ENCODE results near the gene NAGPA. TPM values are rescaled to one million over a fixed set of nuclear protein-coding genes. Genes with fewer than 3 reads are reported as not detected.

NAGPA gene
- total and polyA plus RNA-seq, 10 of the 15 experiments (the other 5 are each of a cell fraction or from before 2014, with no cell fraction given), result 0.03 to 11.6 (median 6.6) TPM

DNA sequence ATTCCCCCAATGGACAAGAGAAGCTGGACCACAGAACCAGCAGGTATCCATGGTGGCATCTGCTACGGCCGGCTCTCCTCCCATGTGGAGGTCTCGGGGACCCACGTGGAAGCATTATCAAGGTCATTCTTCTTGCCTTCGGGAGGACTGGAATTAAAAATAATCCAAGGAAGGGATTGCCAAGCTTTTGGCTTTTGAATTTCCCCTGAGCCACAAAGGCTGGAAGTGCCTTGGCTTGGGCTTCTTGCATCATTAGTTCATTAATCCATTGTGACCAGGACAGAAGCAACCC lies 16.1 kb downstream of the NAGPA start:
- POLR2A ChIA-PET, result no interaction called here

GRCh38 chr16:5016967-5017677 lies 16.6 kb downstream of the NAGPA start:
- H3K27ac ChIP-seq (ENCODE audit: control insufficient read depth, insufficient read depth), result no peak overlapping the region
- no peak for TF ChIP-seq IRF3 (IDR thresholded peaks at IDR 0.05)
- no peaks in the 10 kb centered on the region for H3K9me3 ChIP-seq (replicated peaks; ENCODE audit: control insufficient read depth, insufficient read depth, low read length)
- DNase-seq (ENCODE audit: low read depth, low spot score) (no peak), FAIRE-seq (no peak), ATAC-seq (no peak)
- WGBS (ENCODE audit: insufficient coverage, insufficient replicate concordance, low lambda C conversion rate, missing lambda C conversion rate), result 3% methylated on average over 6 of the region's 6 CpGs
- H3K4me3 ChIP-seq, result no peak overlapping the region
- intact Hi-C loops (cut with micrococcal nuclease; ENCODE audit: unreplicated experiment) (no loop called here), in situ Hi-C loops (cut with MboI) (no loop called here)
- H2AFZ ChIP-seq (ENCODE audit: control insufficient read depth, low read depth, low read length), result no peak overlapping the region
- H3K4me2 ChIP-seq (ENCODE audit: control insufficient read depth, insufficient read depth), result no peak overlapping the region
- H3K4me1 ChIP-seq (ENCODE audit: control insufficient read depth, insufficient read depth, low read length), result no peaks in the 10 kb centered on the region
- CTCF ChIA-PET, result no interaction called here
- no peak overlapping the region for H3K9ac ChIP-seq (ENCODE audit: control insufficient read depth, insufficient read depth, low read length)
- no TSS peak for BruUV-seq (replicated peaks)
- no peaks in the 10 kb centered on the region for H4K20me1 ChIP-seq (ENCODE audit: control insufficient read depth, insufficient read depth)
- H3K36me3 ChIP-seq (ENCODE audit: control insufficient read depth in 2 of 2, insufficient read depth in 2 of 2, low read length in 1 of 2), result no peaks in the 10 kb centered on the region
- SMC1A ChIA-PET (ENCODE audit: uncharacterized antibody, unreplicated experiment), result no interaction called here
- H3K79me2 ChIP-seq (ENCODE audit: control insufficient read depth, insufficient read depth, low read length), result no peaks in the 10 kb centered on the region
- RAD21 ChIA-PET (ENCODE audit: unreplicated experiment), result no interaction called here
- no peaks in the 10 kb centered on the region; a peak in 1 of 4 replicates for H3K27me3 ChIP-seq (replicated peaks in 1 of 2; ENCODE audit: control insufficient read depth in 2 of 2, insufficient read depth in 2 of 2, low read length in 1 of 2)
- POLR2A ChIA-PET, result no interaction called here

More for the DNA sequence above, 16.1 kb downstream of the NAGPA start:
- H3K4me3 ChIP-seq, result no peak overlapping the region
- ATAC-seq, result no peak
- H2AFZ ChIP-seq (ENCODE audit: control insufficient read depth, low read depth, low read length), result no peak overlapping the region
- H3K36me3 ChIP-seq (ENCODE audit: control insufficient read depth in 2 of 2, insufficient read depth in 2 of 2, low read length in 1 of 2), result no peaks in the 10 kb centered on the region
- H3K4me1 ChIP-seq (ENCODE audit: control insufficient read depth, insufficient read depth, low read length), result no peaks in the 10 kb centered on the region
- RAD21 ChIA-PET (ENCODE audit: unreplicated experiment), result no interaction called here
- no peak overlapping the region for H3K9ac ChIP-seq (ENCODE audit: control insufficient read depth, insufficient read depth, low read length)
- no peaks in the 10 kb centered on the region for H3K9me3 ChIP-seq (replicated peaks; ENCODE audit: control insufficient read depth, insufficient read depth, low read length)
- BruUV-seq (replicated peaks), result no TSS peak
- no peak for TF ChIP-seq NBN (IDR thresholded peaks at IDR 0.05)
- TF ChIP-seq EZH2 (IDR thresholded peaks at IDR 0.05; ENCODE audit: borderline replicate concordance, control insufficient read depth, low read depth, low read length), result no peak
- TF ChIP-seq HDGF (IDR thresholded peaks at IDR 0.05), result no peak
- TF ChIP-seq YY1 (IDR thresholded peaks at IDR 0.05; ENCODE audit: low read depth, low read length), result no peak
- no peaks in the 10 kb centered on the region for H4K20me1 ChIP-seq (ENCODE audit: control insufficient read depth, insufficient read depth)
- CTCF ChIA-PET, result no interaction called here
- no peak overlapping the region for H3K4me2 ChIP-seq (ENCODE audit: control insufficient read depth, insufficient read depth)
- SMC1A ChIA-PET (ENCODE audit: uncharacterized antibody, unreplicated experiment), result interaction anchor here (1.0 kb wide), 1 partner anchor 42 kb away, joined by 3 read pairs; no protein-coding TSS in a partner anchor
- H3K27ac ChIP-seq (ENCODE audit: control insufficient read depth, insufficient read depth), result no peak overlapping the region
- DNase-seq (ENCODE audit: low read depth, low spot score), result no peak
- H3K79me2 ChIP-seq (ENCODE audit: control insufficient read depth, insufficient read depth, low read length), result no peaks in the 10 kb centered on the region
- intact Hi-C loops (cut with micrococcal nuclease; ENCODE audit: unreplicated experiment) (no loop called here), in situ Hi-C loops (cut with MboI) (no loop called here)
- H3K27me3 ChIP-seq (replicated peaks in 1 of 2; ENCODE audit: control insufficient read depth in 2 of 2, insufficient read depth in 2 of 2, low read length in 1 of 2), result no peaks in the 10 kb centered on the region
- no peak for FAIRE-seq
- 59% methylated on average over 5 of the region's 5 CpGs for whole genome bisulfite sequencing (ENCODE audit: insufficient coverage, insufficient replicate concordance, low lambda C conversion rate, missing lambda C conversion rate)

Data from GM12878 (cell line).